GM06990 (cell line): ENCODE measurements around the gene SULF2.

ENCODE experiments used
- DNase-seq: peaks from one replicate; pipeline ENCODE4 v3.0.0-alpha.2; 2011; ENCODE audit not compliant: insufficient read length; ENCODE audit errors: extremely low read depth
- H3K27me3 ChIP-seq: replicated peaks from 2 replicates; pipeline ENCODE4 v1.6.0; 2011; ENCODE audit warnings: low read length; ENCODE audit not compliant: control insufficient read depth, insufficient read depth
- H3K36me3 ChIP-seq: 2 replicates; pipeline ENCODE4 v1.5.1; 2011; ENCODE audit warnings: low read length; ENCODE audit not compliant: control insufficient read depth, insufficient read depth
- H3K4me3 ChIP-seq: replicated peaks from 2 replicates; pipeline ENCODE4 v1.5.1; 2011; ENCODE audit warnings: low read depth, mild to moderate bottlenecking, control low read depth, low read length
- CTCF ChIP-seq: IDR thresholded peaks from 2 replicates; pipeline ENCODE4 v1.5.1; 2011; ENCODE audit warnings: low read length, control low read depth, mild to moderate bottlenecking, inconsistent platforms; ENCODE audit not compliant: insufficient read depth, poor library complexity, severe bottlenecking

SULF2 gene

GRCh38 chr20:47741669-47742608 is 43.3 kb downstream of the SULF2 start:
- H3K4me3 ChIP-seq: no peak overlapping the region
- no peaks in the 10 kb centered on the region for H3K36me3 ChIP-seq
- no peak for TF ChIP-seq CTCF
- no peak for DNase-seq
- no peaks in the 10 kb centered on the region; the same call in 1 of the 2 replicates for H3K27me3 ChIP-seq

GRCh38 chr20:47740862-47741184 is 44.5 kb downstream of the SULF2 start:
- Histone ChIP-seq H3K36me3 (no peaks in the 10 kb centered on the region), H3K4me3 (no peak overlapping the region), H3K27me3 (no peaks in the 10 kb centered on the region; the same call in 1 of the 2 replicates)
- DNase-seq: no peak
- no peak for TF ChIP-seq CTCF

GRCh38 chr20:47740121-47740861 is 45.0 kb downstream of the SULF2 start:
- no peak overlapping the region for H3K4me3 ChIP-seq
- TF ChIP-seq CTCF: peak; percentile 6
- H3K27me3 ChIP-seq: no peaks in the 10 kb centered on the region; the same call in 1 of the 2 replicates
- no peaks in the 10 kb centered on the region for H3K36me3 ChIP-seq
- DNase-seq: no peak

GRCh38 chr20:47737923-47738322 is 47.4 kb downstream of the SULF2 start:
- TF ChIP-seq CTCF: no peak
- Histone ChIP-seq H3K27me3 (no peaks in the 10 kb centered on the region; the same call in 1 of the 2 replicates), H3K36me3 (no peaks in the 10 kb centered on the region), H3K4me3 (no peak overlapping the region)
- DNase-seq: no peak

- no peaks in the 10 kb centered on the region for H3K36me3 ChIP-seq
- no peak for DNase-seq
- no peaks in the 10 kb centered on the region; the same call in 1 of the 2 replicates for H3K27me3 ChIP-seq
- H3K4me3 ChIP-seq: no peak overlapping the region
- no peak for TF ChIP-seq CTCF
Observed at GRCh38 chr20:47736570-47737152, 48.6 kb downstream of the SULF2 start.
